SIG-M5 (cell line): Measurements from ENCODE around the gene PRAMEF1.
"Not testable (repeated sequence)": the region's sequence is repeated elsewhere in the genome, so short reads cannot be mapped to it uniquely, and the experiment has no call there.

Experiments used
- DNase-seq: peaks from one replicate; lab custom pipeline; 2025; lab: John Stamatoyannopoulos, UW

Gene PRAMEF1

DNA sequence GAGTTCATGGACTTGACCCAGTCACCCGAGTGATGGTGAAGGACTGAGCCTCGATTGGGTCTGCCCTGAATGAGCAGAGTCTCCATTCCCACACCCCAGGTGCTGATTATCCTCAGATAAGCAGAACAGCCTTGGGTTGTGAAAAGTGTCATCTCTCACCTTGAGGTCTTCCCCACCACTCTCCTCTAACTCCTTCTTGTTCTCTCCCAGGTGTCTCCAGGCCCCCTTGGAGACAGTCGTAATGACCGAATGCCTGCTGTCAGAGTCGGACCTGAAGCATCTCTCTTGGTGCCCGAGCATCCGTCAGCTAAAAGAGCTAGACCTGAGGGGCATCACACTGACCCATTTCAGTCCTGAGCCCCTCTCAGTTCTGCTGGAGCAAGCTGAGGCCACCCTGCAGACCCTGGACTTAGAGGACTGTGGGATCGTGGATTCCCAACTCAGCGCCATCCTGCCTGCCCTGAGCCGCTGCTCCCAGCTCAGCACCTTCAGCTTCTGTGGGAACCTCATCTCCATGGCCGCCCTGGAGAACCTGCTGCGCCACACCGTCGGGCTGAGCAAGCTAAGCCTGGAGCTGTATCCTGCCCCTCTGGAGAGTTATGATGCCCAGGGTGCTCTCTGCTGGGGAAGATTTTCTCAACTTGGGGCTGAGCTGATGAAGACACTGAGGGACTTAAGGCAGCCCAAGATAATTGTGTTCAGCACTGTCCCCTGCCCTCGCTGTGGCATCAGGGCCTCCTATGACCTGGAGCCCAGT is 14.2 kb upstream of the PRAMEF1 start:
- no peak for DNase-seq

- DNase-seq = no peak
Measured at GRCh38 chr1:12778061-12778460, 13.1 kb upstream of the PRAMEF1 start.

GRCh38 chr1:12778907-12779306 is 12.3 kb upstream of the PRAMEF1 start:
- no peak for DNase-seq

DNA sequence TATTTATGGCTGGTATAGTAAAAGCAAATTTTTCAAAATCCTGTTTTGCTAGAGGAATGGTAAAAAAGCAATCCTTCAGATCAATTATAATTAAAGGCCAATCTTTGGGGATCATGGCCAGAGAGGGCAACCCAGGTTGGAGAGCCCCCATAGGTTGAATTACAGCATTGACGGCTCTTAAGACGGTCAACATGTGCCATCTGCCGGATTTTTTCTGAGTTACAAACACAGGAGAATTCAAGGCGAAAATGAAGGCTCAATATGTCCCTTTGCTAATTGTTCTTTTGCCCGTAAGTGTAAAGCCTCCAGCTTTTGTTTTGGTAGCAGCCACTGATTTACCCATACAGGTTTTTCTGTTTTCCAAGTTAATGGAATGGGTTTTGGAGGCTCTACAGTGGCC is 9.7 kb upstream of the PRAMEF1 start:
- not testable (repeated sequence) for DNase-seq

DNA sequence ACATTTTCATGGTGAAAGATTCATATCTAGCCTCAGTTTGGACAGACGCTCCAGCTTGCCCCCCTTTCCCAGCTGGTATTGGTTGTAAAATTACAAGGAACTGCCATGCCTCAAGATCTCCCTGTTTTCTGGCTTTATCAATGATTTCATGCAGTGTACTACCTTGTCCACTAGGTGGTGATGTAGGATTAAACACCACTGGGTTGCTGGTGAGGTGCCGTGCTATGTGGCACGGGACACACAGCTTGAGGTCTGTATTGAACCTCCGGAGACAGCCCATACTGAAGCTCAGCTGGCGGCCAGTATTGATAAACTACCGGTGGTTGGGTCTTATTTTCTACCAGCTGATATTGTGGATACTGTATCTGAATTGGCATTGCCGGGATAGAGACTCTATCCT is 7.4 kb upstream of the PRAMEF1 start:
- not testable (repeated sequence) for DNase-seq

DNA sequence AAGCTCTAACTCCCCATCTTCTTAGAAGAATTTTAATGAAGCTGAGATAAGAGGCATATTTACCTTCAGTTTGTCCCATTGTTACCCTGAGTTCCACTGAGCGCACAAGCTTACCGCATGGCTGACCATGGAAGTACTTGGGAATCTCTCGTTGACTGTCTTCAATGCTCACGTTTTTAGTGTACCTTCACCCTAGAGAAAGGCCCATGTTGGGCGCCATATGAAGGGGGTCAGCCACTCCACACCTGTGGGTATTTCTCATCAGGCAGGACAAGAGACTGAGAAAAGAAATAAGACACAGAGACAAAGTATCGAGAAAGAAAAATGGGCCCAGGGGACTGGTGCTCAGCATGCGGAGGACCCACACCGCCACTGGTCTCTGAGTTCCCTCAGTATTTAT is 6.5 kb upstream of the PRAMEF1 start:
- DNase-seq = not testable (repeated sequence)

GRCh38 chr1:12798911-12799310 is 7.7 kb downstream of the PRAMEF1 start:
- no peak for DNase-seq

GRCh38 chr1:12799730-12800129 is 8.5 kb downstream of the PRAMEF1 start:
- no peak for DNase-seq

DNA sequence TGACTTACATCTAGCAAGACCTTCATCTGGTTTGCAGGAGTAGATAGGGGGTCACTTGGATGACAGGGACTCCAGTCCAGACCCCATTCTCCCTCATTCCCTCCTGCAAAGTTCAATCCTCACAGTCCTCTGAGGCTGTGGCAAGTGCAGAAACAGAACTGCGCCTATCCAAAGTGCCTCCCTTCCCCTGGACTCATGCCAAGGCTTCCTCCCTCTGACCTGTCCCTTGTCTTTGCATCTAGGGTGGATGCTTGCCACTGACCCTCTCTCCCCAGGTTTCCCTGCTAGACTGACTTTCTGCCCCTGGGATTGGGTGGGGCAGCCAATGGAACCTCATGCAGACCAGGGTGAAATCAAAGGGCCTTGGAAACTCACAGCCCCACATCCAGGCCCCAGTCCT is 18.7 kb downstream of the PRAMEF1 start:
- DNase-seq = no peak

- no peak for DNase-seq
Measured at GRCh38 chr1:12810691-12811408, 19.7 kb downstream of the PRAMEF1 start.

GRCh38 chr1:12811409-12811784 is 20.2 kb downstream of the PRAMEF1 start:
- DNase-seq = no peak

DNA sequence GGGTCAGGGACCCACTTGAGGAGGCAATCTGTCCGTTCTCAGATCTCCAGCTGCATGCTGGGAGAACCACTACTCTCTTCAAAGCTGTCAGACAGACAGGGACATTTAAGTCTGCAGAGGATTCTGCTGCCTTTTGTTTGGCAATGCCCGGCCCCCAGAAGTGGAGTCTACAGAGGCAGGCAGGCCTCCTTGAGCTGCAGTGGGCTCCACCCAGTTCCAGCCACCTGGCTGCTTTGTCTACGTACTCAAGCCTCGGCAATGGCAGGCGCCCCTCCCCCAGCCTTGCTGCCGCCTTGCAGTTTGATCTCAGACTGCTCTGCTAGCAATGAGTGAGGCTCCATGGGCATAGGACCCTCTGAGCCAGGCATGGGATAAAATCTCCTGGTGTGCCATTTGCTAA is 27.9 kb downstream of the PRAMEF1 start:
- DNase-seq = not testable (repeated sequence)

GRCh38 chr1:12831310-12831709 is 40.1 kb downstream of the PRAMEF1 start, which contains the start of gene PRAMEF11:
Gene PRAMEF11, minus strand, starts transcription at chr1:12831410. Its CDS starts 2,621 bp downstream, at chr1:12828789.
- not testable (repeated sequence) for DNase-seq

DNA sequence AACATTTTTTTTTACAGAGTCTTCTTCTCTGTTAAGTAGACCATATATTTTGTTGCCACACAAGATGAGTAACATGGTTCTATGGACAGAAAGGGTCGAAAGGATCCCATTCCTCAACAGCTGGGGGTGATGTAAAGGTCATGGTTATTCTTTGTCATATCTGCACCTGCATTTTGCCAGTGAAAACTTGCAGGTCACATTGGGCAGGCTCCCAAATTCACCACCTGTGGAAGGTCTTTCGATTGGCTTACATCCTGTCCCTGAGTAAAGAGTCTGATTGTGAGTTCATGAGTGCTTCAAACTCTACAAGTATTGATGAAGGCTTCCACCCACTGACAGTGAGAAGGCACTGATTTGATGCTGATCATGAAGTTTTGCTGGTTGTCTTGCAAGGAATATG is 42.1 kb downstream of the PRAMEF1 start:
- not testable (repeated sequence) for DNase-seq
